ENCODE results near the gene HPN.
"Not testable (repeated sequence)": the region's sequence is repeated elsewhere in the genome, so short reads cannot be mapped to it uniquely, and the experiment has no call there.

HPN gene

GRCh38 chr19:35045667-35046300 lies 4.3 kb downstream of the HPN start:
- no peak for TF ChIP-seq CTCF (conservative IDR thresholded peaks at IDR 0.05)
- peak overlapping the region; percentile 98 for H3K27ac ChIP-seq

- peak overlapping the region; percentile 98 for H3K27ac ChIP-seq
- TF ChIP-seq CTCF (conservative IDR thresholded peaks at IDR 0.05) = no peak
Measured at GRCh38 chr19:35046461-35046860, 4.9 kb downstream of the HPN start.

GRCh38 chr19:35048911-35049411 lies 7.4 kb downstream of the HPN start:
- TF ChIP-seq CTCF (conservative IDR thresholded peaks at IDR 0.05) = no peak
- H3K27ac ChIP-seq = peak overlapping the region; percentile 98

- no peak for TF ChIP-seq CTCF (conservative IDR thresholded peaks at IDR 0.05)
- H3K27ac ChIP-seq = peak overlapping the region; percentile 98
Measured at GRCh38 chr19:35049456-35049855, 7.9 kb downstream of the HPN start.

- not testable (repeated sequence) for H3K27ac ChIP-seq
Measured at GRCh38 chr19:35050662-35051061, 9.1 kb downstream of the HPN start.

GRCh38 chr19:35051268-35051667 lies 9.7 kb downstream of the HPN start:
- not testable (repeated sequence) for H3K27ac ChIP-seq

- no peak overlapping the region for H3K27ac ChIP-seq
- TF ChIP-seq CTCF (conservative IDR thresholded peaks at IDR 0.05) = no peak
Measured at GRCh38 chr19:35051796-35052195, 10.3 kb downstream of the HPN start.

GRCh38 chr19:35052599-35053190 lies 11.2 kb downstream of the HPN start:
- TF ChIP-seq CTCF (conservative IDR thresholded peaks at IDR 0.05) = no peak
- no peak overlapping the region for H3K27ac ChIP-seq

Data from VCaP (cell line).